HCT116 (cell line): ENCODE measurements around the gene TCFL5. TPM values are rescaled to one million over a fixed set of nuclear protein-coding genes. Genes with fewer than 3 reads are reported as not detected.

Experiments
- ATAC-seq: fragments of 200-7000 bp; cut with Tn5 transposase; 2 replicates; pipeline ENCODE4 v1.9.1; 2020; ENCODE audit warnings: mild to moderate bottlenecking, moderate library complexity
- BruUV-seq: library from RNA; stranded (reverse); fragments of 400-500 nt; replicated peaks from 2 replicates; lab custom pipeline; 2021; lab: Mats Ljungman, UMichigan
- CTCF ChIA-PET: fragments of 300-600 bp; sonication (Branson Sonifier 250); formaldehyde crosslinking; loops from one replicate; lab custom pipeline; 2021; ENCODE audit warnings: antibody characterized with exemption; lab: Charles Lee
- POLR2A ChIA-PET: fragments of 300-600, 350-600 bp; sonication (Branson Sonifier 250); formaldehyde crosslinking; loops from one replicate; lab custom pipeline; 2021; ENCODE audit warnings: antibody characterized with exemption; lab: Charles Lee
- RAD21 ChIA-PET, 2 experiments: fragments of 300-600 bp; sonication (Branson Sonifier 250); formaldehyde crosslinking; loops; one replicate each; lab custom pipeline; 2023; ENCODE audit warnings: low total read pairs in 2 of 2; ENCODE audit not compliant: uncharacterized antibody in 2 of 2, unreplicated experiment in 2 of 2, low non-redundant PET in 1 of 2; lab: Charles Lee
- DNase-seq: peaks from one replicate; pipeline ENCODE4 v3.0.0-alpha.2; 2010; ENCODE audit warnings: low read depth, low spot score
- H2AFZ ChIP-seq: fragments of 200-600 bp; shearing (Covaris generic), sonication (generic); 2 replicates; pipeline ENCODE4 v1.6.1; 2017; ENCODE audit warnings: low read depth, mixed run types, mixed read lengths, antibody characterized with exemption, low read length; ENCODE audit not compliant: poor library complexity, severe bottlenecking
- H3K27ac ChIP-seq: 2 replicates; pipeline ENCODE4 v1.5.1; 2012; ENCODE audit warnings: low read depth, low read length
- H3K27me3 ChIP-seq: fragments of 200-600 bp; sonication (generic); 2 replicates; pipeline ENCODE4 v1.6.1; 2016; ENCODE audit warnings: mixed run types, low read length, mixed read lengths; ENCODE audit not compliant: insufficient read depth
- H3K36me3 ChIP-seq, 2 experiments: fragments of 200-500 bp in 1 of 2; fragments of 200-600 bp in 1 of 2; sonication (Bioruptor generic) in 1 of 2; sonication (generic) in 1 of 2; 2 replicates each; pipeline versions ENCODE4 v1.5.1 to v1.6.1; 2014 to 2016; ENCODE audit warnings: low read length in 2 of 2, inconsistent platforms in 1 of 2, mixed read lengths in 1 of 2, mixed run types in 1 of 2; ENCODE audit not compliant: insufficient read depth in 2 of 2, control insufficient read depth in 1 of 2
- H3K4me1 ChIP-seq, 2 experiments: fragments of 200-600 bp in 1 of 2; sonication (generic) in 1 of 2; 2 replicates each; pipeline versions ENCODE4 v1.5.1 to v1.6.1; 2012 to 2017; ENCODE audit warnings: low read length in 2 of 2, inconsistent platforms in 1 of 2, mild to moderate bottlenecking in 1 of 2, mixed read lengths in 1 of 2, mixed run types in 1 of 2, moderate library complexity in 1 of 2; ENCODE audit not compliant: insufficient read depth in 2 of 2, control insufficient read depth in 1 of 2
- H3K4me2 ChIP-seq: fragments of 200-600 bp; sonication (generic); 2 replicates; pipeline ENCODE4 v1.6.1; 2017; ENCODE audit warnings: mixed run types, low read length, mixed read lengths
- H3K4me3 ChIP-seq, 2 experiments: fragments of 200-600 bp in 1 of 2; sonication (generic) in 1 of 2; replicated peaks in 1 of 2; 2 replicates each; pipeline ENCODE4 v1.5.1; 2011 to 2016; ENCODE audit warnings: low read length in 2 of 2, control low read depth in 1 of 2, low read depth in 1 of 2, mild to moderate bottlenecking in 1 of 2, mixed read lengths in 1 of 2, mixed run types in 1 of 2
- H3K79me2 ChIP-seq: fragments of 200-600 bp; sonication (generic); 2 replicates; pipeline ENCODE4 v1.6.1; 2017; ENCODE audit warnings: mild to moderate bottlenecking, mixed run types, low read length, moderate library complexity, mixed read lengths; ENCODE audit not compliant: insufficient read depth
- H3K9ac ChIP-seq: fragments of 200-600 bp; sonication (generic); 2 replicates; pipeline ENCODE4 v1.6.1; 2016; ENCODE audit warnings: low read length, mixed read lengths
- H3K9me2 ChIP-seq: fragments of 200-600 bp; sonication (generic), shearing (Covaris generic); 2 replicates; pipeline ENCODE4 v1.6.1; 2017; ENCODE audit warnings: mixed run types, mild to moderate bottlenecking, moderate library complexity; ENCODE audit not compliant: insufficient read depth
- H3K9me3 ChIP-seq, 2 experiments: fragments of 200-500 bp in 1 of 2; fragments of 200-600 bp in 1 of 2; sonication (Bioruptor generic) in 1 of 2; sonication (generic) in 1 of 2; 2 replicates each; pipeline ENCODE4 v1.6.1; 2014 to 2017; ENCODE audit warnings: low read length in 2 of 2, mixed read lengths in 2 of 2, inconsistent platforms in 1 of 2, low read depth in 1 of 2, mild to moderate bottlenecking in 1 of 2, mixed run types in 1 of 2, moderate library complexity in 1 of 2; ENCODE audit not compliant: control insufficient read depth in 1 of 2, insufficient read depth in 1 of 2
- H4K20me1 ChIP-seq: fragments of 200-600 bp; sonication (generic), shearing (Covaris generic); 2 replicates; pipeline ENCODE4 v1.6.1; 2017; ENCODE audit warnings: mixed run types, mild to moderate bottlenecking, moderate library complexity; ENCODE audit not compliant: insufficient read depth
- CBX3 ChIP-seq: IDR thresholded peaks from 2 replicates; pipeline ENCODE4 v1.6.1; 2012; ENCODE audit warnings: low read depth
- CEBPB ChIP-seq: IDR thresholded peaks from 2 replicates; pipeline ENCODE4 v1.6.1; 2012; ENCODE audit warnings: low read depth
- ELF1 ChIP-seq: IDR thresholded peaks from 2 replicates; pipeline ENCODE4 v1.6.1; 2012; ENCODE audit warnings: low read depth, borderline replicate concordance
- FOSL1 ChIP-seq: IDR thresholded peaks from 2 replicates; pipeline ENCODE4 v1.6.1; 2012; ENCODE audit warnings: low read depth
- JUND ChIP-seq: IDR thresholded peaks from 2 replicates; pipeline ENCODE4 v1.6.1; 2012
- MAX ChIP-seq: IDR thresholded peaks from 2 replicates; pipeline ENCODE4 v1.6.1; 2012
- POLR2A ChIP-seq: IDR thresholded peaks from 2 replicates; pipeline ENCODE4 v1.7.0; 2011; ENCODE audit warnings: borderline replicate concordance; ENCODE audit not compliant: insufficient read depth, insufficient read length; ENCODE audit errors: extremely low read depth
- POLR2AphosphoS5 ChIP-seq: IDR thresholded peaks from 2 replicates; pipeline ENCODE4 v1.6.1; 2011; ENCODE audit warnings: mild to moderate bottlenecking, low read depth, low read length, moderate library complexity
- RAD21 ChIP-seq: IDR thresholded peaks from 2 replicates; pipeline ENCODE4 v1.6.1; 2012; ENCODE audit warnings: low read depth, mild to moderate bottlenecking
- REST ChIP-seq: IDR thresholded peaks from 2 replicates; pipeline ENCODE4 v1.6.1; 2012; ENCODE audit warnings: low read depth
- SIN3A ChIP-seq: IDR thresholded peaks from 2 replicates; pipeline ENCODE4 v1.6.1; 2012; ENCODE audit warnings: low read depth
- TCF7L2 ChIP-seq: IDR thresholded peaks from 2 replicates; pipeline ENCODE4 v1.7.0; 2011; ENCODE audit warnings: borderline replicate concordance, inconsistent platforms; ENCODE audit not compliant: insufficient read depth, insufficient read length; ENCODE audit errors: extremely low read depth
- YY1 ChIP-seq: IDR thresholded peaks from 2 replicates; pipeline ENCODE4 v1.6.1; 2011; ENCODE audit warnings: low read length, low read depth, moderate library complexity, mild to moderate bottlenecking; ENCODE audit not compliant: insufficient replicate concordance; ENCODE audit errors: extremely low read depth
- ZBTB33 ChIP-seq: IDR thresholded peaks from 2 replicates; pipeline ENCODE4 v1.6.1; 2011; ENCODE audit warnings: mild to moderate bottlenecking, low read length, moderate library complexity; ENCODE audit not compliant: insufficient replicate concordance; ENCODE audit errors: extremely low read depth
- ZFX ChIP-seq: fragments of 450-650 bp; IDR thresholded peaks from 2 replicates; pipeline ENCODE4 v1.6.1; 2017
- intact Hi-C: fragments of 100-400 bp; cut with micrococcal nuclease; formaldehyde crosslinking; loops from 2 replicates; pipeline ENCODE4 v1.10.0; 2022
- total RNA-seq: library from RNA; stranded (reverse); gene quantifications from one replicate; pipeline ENCODE4 v1.2.1, GENCODE V29; 2021; ENCODE audit not compliant: unreplicated experiment
- TF ChIP-seq, protein P1 (sequence below), 3 experiments: fragments of 200-600 bp in 1 of 3; sonication (generic) in 1 of 3; IDR thresholded peaks in 2 of 3; conservative IDR thresholded peaks in 1 of 3; 2 replicates each; pipeline ENCODE4 v1.5.1; 2012 to 2017; ENCODE audit warnings: low read depth in 2 of 3, low read length in 2 of 3, antibody characterized with exemption in 1 of 3, borderline replicate concordance in 1 of 3, control low read depth in 1 of 3, mild to moderate bottlenecking in 1 of 3, mixed read lengths in 1 of 3, mixed run types in 1 of 3, moderate library complexity in 1 of 3; ENCODE audit not compliant: insufficient read depth in 1 of 3

The TCFL5 gene
- total RNA-seq, 1 experiment from 2014 or later, result 20.4 TPM

- intact Hi-C loops, result loop anchor here (1.0 kb wide), 1 partner anchor 129 kb away; no protein-coding TSS in a partner anchor
- peak overlapping the region; percentile 53 for H3K9ac ChIP-seq
- no TSS peak for BruUV-seq
Measured at GRCh38 chr20:62875419-62876361, 14.1 kb upstream of the TCFL5 start.

More at GRCh38 chr20:62875419-62876361, 14.1 kb upstream of the TCFL5 start:
- ChIA-PET CTCF (interaction anchor here (0.7 to 2.3 kb wide), 10 partner anchors 8 to 97 kb away, joined by 3 to 10 read pairs (median 4); partner anchors contain the start of gene TCFL5), POLR2A (interaction anchor here (0.7 to 1.9 kb wide), 7 partner anchors 11 to 133 kb away, joined by 3 to 6 read pairs (median 4); partner anchors contain the start of gene TCFL5), RAD21 (no interaction called here)
- Histone ChIP-seq H3K4me1 (peaks cover 13 to 26% of the 10 kb centered on the region in 2 experiments), H2AFZ (peak overlapping the region; percentile 90), H3K27me3 (no peaks in the 10 kb centered on the region), H3K9me2 (no peaks in the 10 kb centered on the region), H3K4me3 (peak overlapping the region; percentile 18 to 30; a peak in 3 of 4 replicates), H3K36me3 (no peaks in the 10 kb centered on the region), H3K27ac (peak overlapping the region; percentile 77), H3K79me2 (no peaks in the 10 kb centered on the region), H3K9me3 (no peaks in the 10 kb centered on the region), H3K4me2 (peak overlapping the region; percentile 62), H4K20me1 (no peaks in the 10 kb centered on the region)
- DNase-seq (peak; percentile 71), ATAC-seq (peak; percentile 92)
- TF ChIP-seq REST, result no peak
- peak; percentile 35; the same call in 1 of the 2 replicates for TF ChIP-seq RAD21
- TF ChIP-seq SIN3A, result no peak
- TF ChIP-seq JUND, result no peak
- no peak for TF ChIP-seq POLR2A
- TF ChIP-seq POLR2AphosphoS5, result peak; percentile 61
- TF ChIP-seq ZBTB33, result no peak
- peak; percentile 62 for TF ChIP-seq MAX
- no peak for TF ChIP-seq ELF1
- peak; percentile 15 for TF ChIP-seq TCF7L2
- no peak for TF ChIP-seq CEBPB
- no peak for TF ChIP-seq FOSL1
- peak; percentile 45; the same call in 1 of the 2 replicates for TF ChIP-seq CBX3
- peak; percentile 70 for TF ChIP-seq YY1
- TF ChIP-seq, protein P1, sequence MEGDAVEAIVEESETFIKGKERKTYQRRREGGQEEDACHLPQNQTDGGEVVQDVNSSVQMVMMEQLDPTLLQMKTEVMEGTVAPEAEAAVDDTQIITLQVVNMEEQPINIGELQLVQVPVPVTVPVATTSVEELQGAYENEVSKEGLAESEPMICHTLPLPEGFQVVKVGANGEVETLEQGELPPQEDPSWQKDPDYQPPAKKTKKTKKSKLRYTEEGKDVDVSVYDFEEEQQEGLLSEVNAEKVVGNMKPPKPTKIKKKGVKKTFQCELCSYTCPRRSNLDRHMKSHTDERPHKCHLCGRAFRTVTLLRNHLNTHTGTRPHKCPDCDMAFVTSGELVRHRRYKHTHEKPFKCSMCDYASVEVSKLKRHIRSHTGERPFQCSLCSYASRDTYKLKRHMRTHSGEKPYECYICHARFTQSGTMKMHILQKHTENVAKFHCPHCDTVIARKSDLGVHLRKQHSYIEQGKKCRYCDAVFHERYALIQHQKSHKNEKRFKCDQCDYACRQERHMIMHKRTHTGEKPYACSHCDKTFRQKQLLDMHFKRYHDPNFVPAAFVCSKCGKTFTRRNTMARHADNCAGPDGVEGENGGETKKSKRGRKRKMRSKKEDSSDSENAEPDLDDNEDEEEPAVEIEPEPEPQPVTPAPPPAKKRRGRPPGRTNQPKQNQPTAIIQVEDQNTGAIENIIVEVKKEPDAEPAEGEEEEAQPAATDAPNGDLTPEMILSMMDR (IDR thresholded peaks at IDR 0.05 in 2 of 3, conservative IDR thresholded peaks at IDR 0.05 in 1 of 3; ENCODE audit: borderline replicate concordance in 1 of 3, insufficient read depth in 1 of 3, low read depth in 2 of 3, low read length in 2 of 3), result peak; percentile 54 to 59 (median 56); a peak in 5 of 6 replicates
- TF ChIP-seq ZFX, result no peak
